ENCODE data around the gene ATP2A1.
"Not testable (repeated sequence)": the region's sequence is repeated elsewhere in the genome, so short reads cannot be mapped to it uniquely, and the experiment has no call there.

Gene ATP2A1

DNA sequence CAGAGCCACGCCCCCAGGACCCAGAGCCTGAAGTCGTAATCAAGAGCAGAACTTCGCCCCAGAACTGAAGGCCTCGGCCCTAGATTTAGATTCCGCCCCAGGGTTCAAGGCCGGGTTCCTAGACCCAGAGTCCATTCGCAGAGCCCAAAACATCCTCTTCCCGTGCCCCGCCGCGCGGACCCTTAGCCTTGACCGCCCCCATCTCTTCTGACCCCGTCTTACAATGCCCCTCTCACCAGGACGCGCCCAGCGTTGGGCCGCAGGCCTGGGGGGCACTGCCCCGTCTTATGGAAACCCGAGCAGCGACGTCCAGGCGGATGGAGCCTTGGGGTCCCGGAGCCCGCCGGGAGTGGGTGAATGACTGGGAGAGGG is 58.5 kb downstream of the ATP2A1 start:
- TF ChIP-seq, protein P1, sequence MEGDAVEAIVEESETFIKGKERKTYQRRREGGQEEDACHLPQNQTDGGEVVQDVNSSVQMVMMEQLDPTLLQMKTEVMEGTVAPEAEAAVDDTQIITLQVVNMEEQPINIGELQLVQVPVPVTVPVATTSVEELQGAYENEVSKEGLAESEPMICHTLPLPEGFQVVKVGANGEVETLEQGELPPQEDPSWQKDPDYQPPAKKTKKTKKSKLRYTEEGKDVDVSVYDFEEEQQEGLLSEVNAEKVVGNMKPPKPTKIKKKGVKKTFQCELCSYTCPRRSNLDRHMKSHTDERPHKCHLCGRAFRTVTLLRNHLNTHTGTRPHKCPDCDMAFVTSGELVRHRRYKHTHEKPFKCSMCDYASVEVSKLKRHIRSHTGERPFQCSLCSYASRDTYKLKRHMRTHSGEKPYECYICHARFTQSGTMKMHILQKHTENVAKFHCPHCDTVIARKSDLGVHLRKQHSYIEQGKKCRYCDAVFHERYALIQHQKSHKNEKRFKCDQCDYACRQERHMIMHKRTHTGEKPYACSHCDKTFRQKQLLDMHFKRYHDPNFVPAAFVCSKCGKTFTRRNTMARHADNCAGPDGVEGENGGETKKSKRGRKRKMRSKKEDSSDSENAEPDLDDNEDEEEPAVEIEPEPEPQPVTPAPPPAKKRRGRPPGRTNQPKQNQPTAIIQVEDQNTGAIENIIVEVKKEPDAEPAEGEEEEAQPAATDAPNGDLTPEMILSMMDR (IDR thresholded peaks at IDR 0.05; ENCODE audit: insufficient read depth, low read length, missing control alignments): no peak
- POLR2A ChIA-PET: no interaction called here
- CTCF ChIA-PET: interaction anchor here (0.9 to 5.7 kb wide), 2 partner anchors 8 to 13 kb away, joined by 3 to 48 read pairs; no protein-coding TSS in a partner anchor
- no peak overlapping the region for H3K4me3 ChIP-seq (ENCODE audit: low read depth, low read length)
- no peak for DNase-seq (ENCODE audit: low read depth, low spot score)

DNA sequence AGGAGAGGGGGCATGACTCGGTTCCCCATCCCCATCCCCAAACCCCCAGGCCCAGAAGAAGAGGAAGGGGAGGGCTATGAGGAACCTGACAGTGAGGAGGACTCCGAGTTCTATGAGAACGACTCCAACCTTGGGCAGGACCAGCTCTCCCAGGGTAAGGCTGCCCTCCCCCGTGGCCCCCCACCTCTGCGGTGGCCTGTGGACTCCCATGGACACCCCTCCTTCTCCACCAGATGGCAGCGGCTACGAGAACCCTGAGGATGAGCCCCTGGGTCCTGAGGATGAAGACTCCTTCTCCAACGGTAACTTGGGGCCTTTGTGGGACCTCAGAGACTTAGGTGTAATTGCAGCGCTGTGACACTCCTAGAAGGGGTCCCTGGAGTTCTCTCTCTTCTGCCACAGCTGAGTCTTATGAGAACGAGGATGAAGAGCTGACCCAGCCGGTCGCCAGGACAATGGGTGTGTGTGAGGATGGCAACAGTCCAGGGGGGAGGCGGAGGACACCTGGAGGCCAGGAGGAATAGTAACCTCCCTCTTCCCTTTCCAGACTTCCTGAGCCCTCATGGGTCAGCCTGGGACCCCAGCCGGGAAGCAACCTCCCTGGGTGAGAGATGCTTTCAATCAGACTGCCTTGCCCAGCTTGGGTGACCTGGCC is 59.1 kb downstream of the ATP2A1 start:
- CTCF ChIA-PET: interaction anchor here (0.9 to 5.7 kb wide), 2 partner anchors 7 to 14 kb away, joined by 3 to 48 read pairs; no protein-coding TSS in a partner anchor

DNA sequence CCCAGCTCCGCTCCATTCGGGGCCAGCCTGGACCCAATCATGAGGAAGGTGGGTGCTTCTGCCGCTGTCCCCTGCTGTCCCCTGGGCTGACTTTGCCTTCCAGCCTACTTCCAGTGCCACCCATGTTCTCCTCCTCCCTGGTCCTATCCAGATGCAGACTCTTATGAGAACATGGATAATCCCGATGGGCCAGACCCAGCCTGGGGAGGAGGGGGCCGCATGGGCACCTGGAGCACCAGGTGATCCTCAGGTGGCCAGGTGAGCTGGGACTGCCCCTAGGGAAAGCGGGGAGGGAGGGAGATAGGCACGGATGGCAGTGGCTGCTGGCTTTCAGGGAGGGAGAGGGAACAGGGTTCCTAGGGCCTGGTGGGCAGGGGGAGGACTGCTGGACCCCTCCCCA is 60.4 kb downstream of the ATP2A1 start:
- no peak overlapping the region for H3K4me3 ChIP-seq (ENCODE audit: low read depth, low read length)
- CTCF ChIA-PET: no interaction called here
- POLR2A ChIA-PET: no interaction called here
- no peak for DNase-seq (ENCODE audit: low read depth, low spot score)
- TF ChIP-seq, protein P1 (IDR thresholded peaks at IDR 0.05; ENCODE audit: insufficient read depth, low read length, missing control alignments): no peak

More for the DNA sequence above, 59.1 kb downstream of the ATP2A1 start:
- POLR2A ChIA-PET: no interaction called here
- H3K4me3 ChIP-seq (ENCODE audit: low read depth, low read length): no peak overlapping the region
- TF ChIP-seq, protein P1 (IDR thresholded peaks at IDR 0.05; ENCODE audit: insufficient read depth, low read length, missing control alignments): no peak
- DNase-seq (ENCODE audit: low read depth, low spot score): no peak

DNA sequence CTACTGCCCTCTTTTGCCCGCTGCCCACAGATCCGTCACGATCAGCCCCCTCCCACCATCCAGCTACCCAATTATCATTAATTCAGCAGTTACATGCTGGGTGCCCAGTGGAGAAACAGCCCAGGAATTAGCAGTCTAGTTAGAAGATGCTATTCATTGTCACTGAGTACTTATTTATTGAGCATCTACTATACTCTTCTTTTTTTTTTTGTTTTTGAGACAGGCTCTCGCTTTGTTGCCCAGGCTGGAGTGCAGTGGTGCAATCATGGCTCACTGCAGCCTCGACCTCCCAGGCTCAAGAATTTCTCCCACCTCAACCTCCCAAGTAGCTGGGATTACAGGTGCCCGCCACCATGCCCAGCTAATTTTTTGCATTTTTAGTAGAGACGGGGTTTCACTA is 61.5 kb downstream of the ATP2A1 start:
- DNase-seq (ENCODE audit: low read depth, low spot score); POLR2A ChIA-PET; H3K4me3 ChIP-seq (ENCODE audit: low read depth, low read length): not testable (repeated sequence)
- CTCF ChIA-PET: interaction anchor here (1.4 kb wide), 1 partner anchor 93 kb away, joined by 3 read pairs; the partner anchor contains the start of gene TUFM

DNA sequence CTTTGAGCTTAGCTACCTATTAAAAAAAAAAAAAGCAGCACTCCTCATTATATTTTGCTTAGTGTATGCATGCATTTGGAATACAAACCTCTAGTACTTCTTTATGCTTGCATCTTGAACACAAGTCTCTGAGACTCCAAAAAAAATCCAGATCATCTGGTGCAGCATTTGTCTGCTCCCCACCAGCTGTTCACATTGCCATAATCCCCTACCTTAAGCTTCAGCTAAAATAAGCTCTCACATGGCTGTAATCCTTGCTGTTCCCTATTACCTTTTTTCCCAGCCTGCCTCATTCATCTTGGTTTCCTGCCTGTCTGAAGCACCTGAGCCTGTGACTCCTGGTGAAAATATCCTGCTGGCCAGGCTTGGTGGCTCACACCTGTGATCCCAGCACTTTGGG is 65.0 kb downstream of the ATP2A1 start:
- no peak overlapping the region for H3K4me3 ChIP-seq (ENCODE audit: low read depth, low read length)
- CTCF ChIA-PET: interaction anchor here (1.6 to 3.7 kb wide), 4 partner anchors 9 to 394 kb away, joined by 4 to 48 read pairs (median 25); partner anchors contain the start of gene CD19
- no peak for DNase-seq (ENCODE audit: low read depth, low spot score)
- TF ChIP-seq, protein P1 (IDR thresholded peaks at IDR 0.05; ENCODE audit: insufficient read depth, low read length, missing control alignments): no peak
- POLR2A ChIA-PET: no interaction called here

DNA sequence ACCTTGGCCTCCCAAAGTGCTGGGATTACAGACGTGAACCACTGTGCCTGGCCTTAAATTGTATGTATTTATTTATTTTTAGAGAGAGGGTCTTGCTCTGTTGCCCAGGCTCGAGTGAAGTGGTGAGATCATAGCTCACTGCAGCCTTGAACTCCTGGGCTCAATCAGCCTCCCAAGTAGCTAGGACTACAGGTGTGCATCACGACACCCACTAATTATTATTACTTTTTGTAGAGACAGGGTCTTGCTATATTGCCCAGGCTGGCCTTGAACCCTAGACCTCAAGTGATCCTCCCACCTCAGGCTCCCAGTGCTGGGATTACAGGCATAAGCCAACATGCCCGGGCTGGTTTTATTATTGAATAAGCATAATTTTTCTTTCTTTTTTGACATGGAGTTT is 68.4 kb downstream of the ATP2A1 start:
- no peak overlapping the region for H3K4me3 ChIP-seq (ENCODE audit: low read depth, low read length)
- TF ChIP-seq, protein P1 (IDR thresholded peaks at IDR 0.05; ENCODE audit: insufficient read depth, low read length, missing control alignments): no peak
- CTCF ChIA-PET: interaction anchor here (0.9 to 2.7 kb wide), 7 partner anchors 18 to 397 kb away, joined by 3 to 13 read pairs (median 5); partner anchors contain the start of gene TUFM
- POLR2A ChIA-PET: no interaction called here
- DNase-seq (ENCODE audit: low read depth, low spot score): no peak
